GM23248 (cell line): Measurements from ENCODE around the gene GPR18. TPM values are rescaled to one million over a fixed set of nuclear protein-coding genes. Genes with fewer than 3 reads are reported as not detected.

Source experiments
- DNase-seq: peaks from one replicate; pipeline ENCODE4 v3.0.0-alpha.2; 2015
- H2AFZ ChIP-seq: fragments of 200-600 bp; sonication (generic); 2 replicates; pipeline ENCODE4 v1.6.1; 2016; ENCODE audit warnings: antibody characterized with exemption
- H3F3A ChIP-seq: fragments of 200-600 bp; sonication (generic); 2 replicates; pipeline ENCODE4 v1.6.1; 2016; ENCODE audit warnings: mild to moderate bottlenecking, antibody characterized with exemption, mixed run types; ENCODE audit not compliant: insufficient read depth
- H3K27ac ChIP-seq: fragments of 200-600 bp; sonication (generic); 2 replicates; pipeline ENCODE4 v1.5.1; 2016; ENCODE audit warnings: mild to moderate bottlenecking
- H3K27me3 ChIP-seq: fragments of 200-600 bp; sonication (generic); replicated peaks from 2 replicates; pipeline ENCODE4 v1.6.1; 2016; ENCODE audit warnings: mild to moderate bottlenecking; ENCODE audit not compliant: insufficient read depth
- H3K36me3 ChIP-seq: fragments of 200-600 bp; sonication (generic); 2 replicates; pipeline ENCODE4 v1.6.1; 2016; ENCODE audit warnings: low read depth, mild to moderate bottlenecking
- H3K4me1 ChIP-seq: fragments of 200-600 bp; sonication (generic); 2 replicates; pipeline ENCODE4 v1.6.1; 2016; ENCODE audit warnings: mild to moderate bottlenecking; ENCODE audit not compliant: insufficient read depth
- H3K4me2 ChIP-seq: fragments of 200-600 bp; sonication (generic); one replicate; pipeline ENCODE4 v1.6.1; 2016; ENCODE audit warnings: mild to moderate bottlenecking; ENCODE audit not compliant: unreplicated experiment
- H3K4me3 ChIP-seq: fragments of 200-600 bp; sonication (generic); 2 replicates; pipeline ENCODE4 v1.5.1; 2016; ENCODE audit warnings: mild to moderate bottlenecking
- H3K79me2 ChIP-seq: fragments of 200-600 bp; sonication (generic); 2 replicates; pipeline ENCODE4 v1.6.1; 2016; ENCODE audit warnings: mild to moderate bottlenecking; ENCODE audit not compliant: insufficient read depth
- H3K9ac ChIP-seq: fragments of 200-600 bp; sonication (generic); 2 replicates; pipeline ENCODE4 v1.6.1; 2016; ENCODE audit warnings: mild to moderate bottlenecking
- H3K9me2 ChIP-seq: fragments of 200-600 bp; sonication (generic); 2 replicates; pipeline ENCODE4 v1.6.1; 2016; ENCODE audit warnings: mixed run types, mild to moderate bottlenecking, moderate library complexity; ENCODE audit not compliant: insufficient read depth
- H3K9me3 ChIP-seq: fragments of 200-600 bp; sonication (generic); one replicate; pipeline ENCODE4 v1.6.1; 2017; ENCODE audit warnings: low read depth
- H4K20me1 ChIP-seq: fragments of 200-600 bp; sonication (generic); 2 replicates; pipeline ENCODE4 v1.6.0; 2016; ENCODE audit not compliant: insufficient read depth
- EZH2 ChIP-seq: fragments of 200-600 bp; sonication (generic); IDR thresholded peaks from 2 replicates; pipeline ENCODE4 v1.6.1; 2018; ENCODE audit warnings: antibody characterized with exemption, mild to moderate bottlenecking; ENCODE audit not compliant: insufficient read depth, poor library complexity, severe bottlenecking
- EZH2phosphoT487 ChIP-seq: fragments of 200-600 bp; sonication (generic); IDR thresholded peaks from 2 replicates; pipeline ENCODE4 v1.6.1; 2018; ENCODE audit warnings: antibody characterized with exemption, moderate library complexity, mild to moderate bottlenecking, low read depth; ENCODE audit not compliant: insufficient read depth
- WGBS, 2 experiments: methylation state at CpG; one replicate each; pipeline ENCODE4 v1.1.6; 2015 to 2017; ENCODE audit warnings: low lambda C conversion rate in 2 of 2, low coverage in 1 of 2; ENCODE audit errors: missing lambda C conversion rate in 2 of 2; 5-methylcytosine and 5-hydroxymethylcytosine counted together
- in situ Hi-C: fragments of 300-500 bp; cut with MboI; formaldehyde crosslinking; loops from 2 replicates; pipeline ENCODE4 v1.15.0; 2020
- polyA plus RNA-seq: library from polyadenylated mRNA; unstranded; fragments of >200 nt; fragmentation: Nextera tagmentation; extraction: Ambion mirVana; gene quantifications from 2 replicates; pipeline ENCODE4 v1.2.1, GENCODE V29; 2016
- total RNA-seq: library from RNA; depleted of rRNA; stranded (reverse); fragments of >200 nt; shearing (Covaris generic); gene quantifications from 2 replicates; pipeline ENCODE4 v1.2.3, GENCODE V29; 2014

GPR18 gene
- total and polyA plus RNA-seq, 2 experiments from 2014 or later = 0.46 TPM; not detected in 1

GRCh38 chr13:99278843-99279242 lies 20.7 kb upstream of the GPR18 start:
- peaks cover 47% of the 10 kb centered on the region for H3K4me1 ChIP-seq
- 99% methylated on average over 3 of the region's 3 CpGs for WGBS, 2 experiments
- peaks cover 6% of the 10 kb centered on the region; the same call in 1 of the 2 replicates for H3K79me2 ChIP-seq
- no peaks in the 10 kb centered on the region for H3K9me3 ChIP-seq
- no peak overlapping the region for H3K4me3 ChIP-seq
- no peaks in the 10 kb centered on the region for H3K9me2 ChIP-seq
- peaks cover 46% of the 10 kb centered on the region for H3F3A ChIP-seq
- no peaks in the 10 kb centered on the region for H3K27me3 ChIP-seq
- no peak overlapping the region for H3K4me2 ChIP-seq
- H2AFZ ChIP-seq = no peak overlapping the region
- TF ChIP-seq EZH2 = no peak
- no peak for TF ChIP-seq EZH2phosphoT487
- H3K9ac ChIP-seq = no peak overlapping the region
- H4K20me1 ChIP-seq = peaks cover 6% of the 10 kb centered on the region; the same call in 1 of the 2 replicates
- no peak overlapping the region for H3K27ac ChIP-seq
- DNase-seq = no peak
- in situ Hi-C loops = no loop called here
- no peaks in the 10 kb centered on the region for H3K36me3 ChIP-seq

GRCh38 chr13:99278200-99278599 lies 20.0 kb upstream of the GPR18 start:
- no peak overlapping the region for H3K4me3 ChIP-seq
- H3K9me3 ChIP-seq = no peaks in the 10 kb centered on the region
- peaks cover 45% of the 10 kb centered on the region for H3F3A ChIP-seq
- in situ Hi-C loops = no loop called here
- H4K20me1 ChIP-seq = peaks cover 6% of the 10 kb centered on the region; the same call in 1 of the 2 replicates
- peaks cover 41% of the 10 kb centered on the region for H3K4me1 ChIP-seq
- no peak for DNase-seq
- no peaks in the 10 kb centered on the region for H3K36me3 ChIP-seq
- WGBS, 2 experiments = 89 to 92% methylated on average over 5 of the region's 5 CpGs
- H3K79me2 ChIP-seq = peaks cover 6% of the 10 kb centered on the region; the same call in 1 of the 2 replicates
- H3K27ac ChIP-seq = no peak overlapping the region
- TF ChIP-seq EZH2 = no peak
- no peak for TF ChIP-seq EZH2phosphoT487
- H3K27me3 ChIP-seq = no peaks in the 10 kb centered on the region
- H3K9ac ChIP-seq = no peak overlapping the region
- H3K4me2 ChIP-seq = no peak overlapping the region
- no peaks in the 10 kb centered on the region for H3K9me2 ChIP-seq
- no peak overlapping the region for H2AFZ ChIP-seq

GRCh38 chr13:99277629-99278028 lies 19.4 kb upstream of the GPR18 start:
- no peak overlapping the region for H3K4me2 ChIP-seq
- no peaks in the 10 kb centered on the region for H3K27me3 ChIP-seq
- no peak overlapping the region for H3K27ac ChIP-seq
- H3K36me3 ChIP-seq = no peaks in the 10 kb centered on the region
- H3K9me3 ChIP-seq = no peaks in the 10 kb centered on the region
- 92 to 97% methylated on average over 4 of the region's 4 CpGs for WGBS, 2 experiments
- H3F3A ChIP-seq = peaks cover 39% of the 10 kb centered on the region
- H3K79me2 ChIP-seq = peaks cover 6% of the 10 kb centered on the region; the same call in 1 of the 2 replicates
- H3K9me2 ChIP-seq = no peaks in the 10 kb centered on the region
- no peak overlapping the region for H3K9ac ChIP-seq
- H3K4me1 ChIP-seq = peaks cover 36% of the 10 kb centered on the region
- no peak for TF ChIP-seq EZH2
- no peak for TF ChIP-seq EZH2phosphoT487
- DNase-seq = no peak
- H4K20me1 ChIP-seq = peaks cover 3% of the 10 kb centered on the region; the same call in 1 of the 2 replicates
- no peak overlapping the region for H3K4me3 ChIP-seq
- in situ Hi-C loops = no loop called here
- H2AFZ ChIP-seq = no peak overlapping the region

- Histone ChIP-seq H3K9me3 (no peaks in the 10 kb centered on the region), H2AFZ (no peak overlapping the region), H3K9ac (no peak overlapping the region), H3K9me2 (no peaks in the 10 kb centered on the region), H3K36me3 (no peaks in the 10 kb centered on the region), H3K79me2 (peaks cover 6% of the 10 kb centered on the region; the same call in 1 of the 2 replicates), H3K4me2 (no peak overlapping the region), H3F3A (peaks cover 30% of the 10 kb centered on the region), H3K27ac (no peak overlapping the region), H3K27me3 (no peaks in the 10 kb centered on the region), H4K20me1 (0 out of 2 replicates have a peak, but pooled peaks cover 3% of the 10 kb centered on the region), H3K4me3 (no peak overlapping the region), H3K4me1 (peaks cover 26% of the 10 kb centered on the region)
- TF ChIP-seq EZH2phosphoT487 = no peak
- TF ChIP-seq EZH2 = no peak
- DNase-seq = no peak
- in situ Hi-C loops = no loop called here
- 100% methylated on average over 2 of the region's 2 CpGs for WGBS, 2 experiments
Observed at GRCh38 chr13:99276706-99277105, 18.5 kb upstream of the GPR18 start.

GRCh38 chr13:99275093-99275469 lies 16.9 kb upstream of the GPR18 start:
- H3K27me3 ChIP-seq = no peaks in the 10 kb centered on the region
- H3K36me3 ChIP-seq = no peaks in the 10 kb centered on the region
- H3K9me3 ChIP-seq = no peaks in the 10 kb centered on the region
- H3K4me2 ChIP-seq = no peak overlapping the region
- peaks cover 13% of the 10 kb centered on the region for H3F3A ChIP-seq
- H3K9me2 ChIP-seq = no peaks in the 10 kb centered on the region
- H3K79me2 ChIP-seq = peaks cover 6% of the 10 kb centered on the region; the same call in 1 of the 2 replicates
- DNase-seq = peak; percentile 88
- in situ Hi-C loops = no loop called here
- H2AFZ ChIP-seq = no peak overlapping the region
- WGBS, 2 experiments = 0 to 4% methylated on average over 1 of the region's 1 CpG
- H3K9ac ChIP-seq = no peak overlapping the region
- H3K4me3 ChIP-seq = no peak overlapping the region
- 0 out of 2 replicates have a peak overlapping the region, but pooled peaks have one; percentile 7 for H3K27ac ChIP-seq
- no peak for TF ChIP-seq EZH2
- no peak for TF ChIP-seq EZH2phosphoT487
- H4K20me1 ChIP-seq = 0 out of 2 replicates have a peak, but pooled peaks cover 3% of the 10 kb centered on the region
- H3K4me1 ChIP-seq = peaks cover 13% of the 10 kb centered on the region
